Liver (tissue), 9 donors: ENCODE measurements around the gene AP1S3. TPM values are rescaled to one million over a fixed set of nuclear protein-coding genes. Genes with fewer than 3 reads are reported as not detected.
A peak's percentile ranks its signal among the peaks of the same experiment; 100 is the strongest.

Experiments
- DNase-seq: peaks from one replicate; pipeline ENCODE4 v3.0.0-alpha.2; 2017; ENCODE audit warnings: low spot score
- H3K27ac ChIP-seq, 2 donors: one replicate each; pipeline ENCODE4 v1.7.0; 2013; ENCODE audit warnings: inconsistent platforms in 2 of 2, low read length in 2 of 2, control low read depth in 1 of 2, low read depth in 1 of 2, mild to moderate bottlenecking in 1 of 2
- H3K27me3 ChIP-seq, 4 donors: one replicate each; pipeline versions ENCODE4 v1.6.1 to v1.7.0; 2013; ENCODE audit warnings: low read length in 3 of 4, inconsistent platforms in 1 of 4, mild to moderate bottlenecking in 1 of 4, moderate library complexity in 1 of 4; ENCODE audit not compliant: control insufficient read depth in 4 of 4, insufficient read depth in 4 of 4
- H3K36me3 ChIP-seq, 4 donors: one replicate each; pipeline versions ENCODE4 v1.6.1 to v1.7.0; 2013; ENCODE audit warnings: low read length in 3 of 4, mild to moderate bottlenecking in 3 of 4, low read depth in 1 of 4, moderate library complexity in 1 of 4; ENCODE audit not compliant: control insufficient read depth in 4 of 4, insufficient read depth in 3 of 4
- H3K4me1 ChIP-seq, 4 donors: one replicate each; pipeline versions ENCODE4 v1.6.1 to v1.7.0; 2013; ENCODE audit warnings: low read length in 3 of 4, mild to moderate bottlenecking in 3 of 4, moderate library complexity in 1 of 4; ENCODE audit not compliant: control insufficient read depth in 4 of 4, insufficient read depth in 4 of 4
- H3K4me3 ChIP-seq, 3 donors: one replicate each; pipeline versions ENCODE4 v1.6.1 to v1.7.0; 2013; ENCODE audit warnings: low read length in 3 of 3, control low read depth in 1 of 3, low read depth in 1 of 3, mild to moderate bottlenecking in 1 of 3
- H3K9ac ChIP-seq, 2 donors: one replicate each; pipeline ENCODE4 v1.7.0; 2013; ENCODE audit warnings: low read length in 2 of 2, mild to moderate bottlenecking in 2 of 2, moderate library complexity in 2 of 2, control low read depth in 1 of 2, low read depth in 1 of 2
- H3K9me3 ChIP-seq, 4 donors: one replicate each; pipeline versions ENCODE4 v1.6.1 to v1.7.0; 2013; ENCODE audit warnings: low read length in 3 of 4; ENCODE audit not compliant: control insufficient read depth in 4 of 4
- EGR1 ChIP-seq, 2 donors: IDR thresholded peaks; 2 replicates each; pipeline ENCODE4 v1.6.1; 2016 to 2018; ENCODE audit warnings: antibody characterized with exemption in 2 of 2, low read depth in 2 of 2
- FOXA1 ChIP-seq: IDR thresholded peaks from 2 replicates; pipeline ENCODE4 v1.6.1; 2016; ENCODE audit warnings: antibody characterized with exemption
- FOXA2 ChIP-seq: IDR thresholded peaks from 2 replicates; pipeline ENCODE4 v1.6.1; 2016; ENCODE audit warnings: antibody characterized with exemption
- GABPA ChIP-seq, 2 donors: IDR thresholded peaks in 1 of 2; conservative IDR thresholded peaks in 1 of 2; 2 replicates each; pipeline ENCODE4 v1.6.1; 2016; ENCODE audit warnings: antibody characterized with exemption in 2 of 2, mild to moderate bottlenecking in 1 of 2, moderate library complexity in 1 of 2
- HNF4A ChIP-seq, 2 donors: conservative IDR thresholded peaks; 2 replicates each; pipeline ENCODE4 v1.6.1; 2016; ENCODE audit warnings: antibody characterized with exemption in 2 of 2, mild to moderate bottlenecking in 2 of 2
- HNF4G ChIP-seq: IDR thresholded peaks from 2 replicates; pipeline ENCODE4 v1.6.1; 2016; ENCODE audit warnings: antibody characterized with exemption
- JUND ChIP-seq, 2 donors: IDR thresholded peaks; 2 replicates each; pipeline ENCODE4 v1.6.1; 2016; ENCODE audit warnings: antibody characterized with exemption in 2 of 2
- RAD21 ChIP-seq, 2 donors: IDR thresholded peaks; 2 replicates each; pipeline ENCODE4 v1.6.1; 2016; ENCODE audit warnings: antibody characterized with exemption in 2 of 2, mild to moderate bottlenecking in 2 of 2
- RXRA ChIP-seq, 2 donors: IDR thresholded peaks; 2 replicates each; pipeline ENCODE4 v1.6.1; 2017 to 2018; ENCODE audit warnings: antibody characterized with exemption in 2 of 2, mild to moderate bottlenecking in 1 of 2
- SP1 ChIP-seq: IDR thresholded peaks from 2 replicates; pipeline ENCODE4 v1.6.1; 2018; ENCODE audit warnings: antibody characterized with exemption, mild to moderate bottlenecking
- TAF1 ChIP-seq: conservative IDR thresholded peaks from 2 replicates; pipeline ENCODE4 v1.6.1; 2016; ENCODE audit warnings: antibody characterized with exemption, mild to moderate bottlenecking
- YY1 ChIP-seq: IDR thresholded peaks from 2 replicates; pipeline ENCODE4 v1.6.1; 2016; ENCODE audit warnings: antibody characterized with exemption, mild to moderate bottlenecking
- WGBS: extraction: QIAGEN DNeasy Blood & Tissue Kit; methylation state at CpG from one replicate; pipeline ENCODE4 v1.1.7; 2013; 5-methylcytosine and 5-hydroxymethylcytosine counted together
- polyA plus RNA-seq, 2 donors: library from polyadenylated mRNA; stranded (reverse) in 1 of 2; unstranded in 1 of 2; fragments of 200-250 nt in 1 of 2; fragments of >200 nt in 1 of 2; fragmentation: Nextera tagmentation in 1 of 2; extraction: Ambion mirVana in 1 of 2; gene quantifications; one replicate each; pipeline versions ENCODE4 v1.2.1 to v1.2.3, GENCODE V29; 2013 to 2015
- total RNA-seq, 2 donors: library from RNA; depleted of rRNA; stranded (reverse); fragments of >200 nt; gene quantifications; one replicate each; pipeline ENCODE4 v1.2.3, GENCODE V29; 2014
- TF ChIP-seq, protein P1 (sequence below): IDR thresholded peaks from 2 replicates; pipeline ENCODE4 v1.6.1; 2016; ENCODE audit warnings: antibody characterized with exemption, mild to moderate bottlenecking
- TF ChIP-seq, protein P2 (sequence below): IDR thresholded peaks from 2 replicates; pipeline ENCODE4 v1.6.1; 2016; ENCODE audit warnings: antibody characterized with exemption
- TF ChIP-seq, protein P3 (sequence below): IDR thresholded peaks from 2 replicates; pipeline ENCODE4 v1.6.1; 2016; ENCODE audit warnings: antibody characterized with exemption
- TF ChIP-seq, protein P4 (sequence below): fragments of 150-350 bp; IDR thresholded peaks from 2 replicates; pipeline ENCODE4 v1.5.1; 2017; ENCODE audit warnings: improper control_type of control experiment, low read depth, low read length; ENCODE audit not compliant: missing input control
- donor health status: healthy.
- donor health status: healthy.
- donor health status: healthy.
- donor health status: healthy.
- donor health status: healthy.

AP1S3 gene
- total and polyA plus RNA-seq, 4 donors, result 1.1 to 3.8 (median 2.4) TPM

DNA sequence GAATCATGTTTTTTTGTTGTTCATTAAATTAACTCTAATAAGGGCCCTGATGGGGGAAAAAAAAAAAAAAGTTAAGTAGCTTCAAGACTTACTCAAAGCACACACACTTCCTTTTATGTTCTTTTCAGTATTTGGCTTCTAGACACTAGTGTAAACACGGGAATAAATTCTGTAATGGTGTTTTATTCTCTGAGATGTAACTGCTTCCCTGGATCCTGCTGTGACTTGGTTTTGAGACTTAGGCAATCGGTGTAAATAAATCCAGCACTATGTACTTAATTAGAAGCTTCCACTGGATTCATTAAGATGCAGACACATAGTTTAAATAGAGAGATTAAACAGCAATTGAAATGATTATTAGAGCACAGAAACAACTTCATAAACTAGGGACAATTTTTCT, 26.1 kb upstream of the AP1S3 start:
- Histone ChIP-seq H3K4me3 (no peak overlapping the region), H3K4me1 (no peaks in the 10 kb centered on the region), H3K9me3 (no peaks in the 10 kb centered on the region), H3K36me3 (no peaks in the 10 kb centered on the region), H3K9ac (no peak overlapping the region), H3K27me3 (no peaks in the 10 kb centered on the region), H3K27ac (no peak overlapping the region)
- no peak for DNase-seq
- WGBS, result 95% methylated on average over 2 of the region's 2 CpGs
- no peak for TF ChIP-seq HNF4G

DNA sequence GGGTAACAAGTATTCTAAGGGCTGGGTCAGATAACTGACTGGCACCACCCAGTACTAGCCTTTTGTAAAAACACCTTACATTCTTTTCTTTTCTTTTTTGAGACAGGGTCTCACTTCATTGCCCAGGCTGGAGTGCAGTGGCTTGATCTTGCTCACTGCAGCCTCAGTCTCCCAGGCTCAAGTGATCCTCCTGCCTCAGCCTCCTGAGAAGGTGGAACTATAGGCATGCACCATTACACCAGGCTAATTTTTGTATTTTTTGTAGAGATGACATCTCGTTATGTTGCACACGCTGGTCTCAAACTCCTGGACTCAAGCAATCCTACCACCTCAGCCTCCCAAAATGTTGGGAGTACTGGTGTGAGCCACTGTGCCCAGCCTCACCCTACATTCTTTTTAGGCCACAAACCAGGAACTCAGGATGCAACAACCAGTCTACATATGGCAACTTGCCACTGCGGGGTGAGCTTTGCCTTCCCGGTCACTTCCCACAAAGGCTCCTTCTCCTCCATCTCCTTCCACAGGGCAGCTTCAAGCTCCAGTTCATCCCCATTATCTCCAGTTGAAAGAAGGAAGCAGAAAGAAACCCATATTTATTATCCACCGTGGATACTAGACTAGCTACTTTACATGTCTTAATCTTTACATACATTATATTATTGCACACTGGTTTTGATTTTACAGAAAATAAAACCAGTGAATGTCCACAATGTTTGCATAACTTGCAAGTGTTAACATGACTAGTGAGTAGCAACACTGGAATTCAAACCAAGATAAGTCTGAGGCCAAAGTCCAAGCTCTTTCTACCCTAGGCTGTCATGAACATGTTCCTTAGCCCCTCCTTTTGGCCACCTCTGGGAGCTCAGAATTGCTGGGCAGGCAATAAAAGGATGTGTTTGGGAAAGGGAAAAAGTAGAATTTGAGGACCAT, 23.7 kb upstream of the AP1S3 start:
- no peak overlapping the region for H3K27ac ChIP-seq
- DNase-seq, result no peak
- H3K9me3 ChIP-seq, result no peaks in the 10 kb centered on the region
- no peaks in the 10 kb centered on the region for H3K27me3 ChIP-seq
- no peaks in the 10 kb centered on the region for H3K4me1 ChIP-seq
- TF ChIP-seq HNF4A (conservative IDR thresholded peaks at IDR 0.05) (peak; percentile 61 to 68), SP1 (peak; percentile 16), YY1 (no peak), RAD21 (IDR thresholded peaks at IDR 0.05) (no peak)
- TF ChIP-seq, protein P1, sequence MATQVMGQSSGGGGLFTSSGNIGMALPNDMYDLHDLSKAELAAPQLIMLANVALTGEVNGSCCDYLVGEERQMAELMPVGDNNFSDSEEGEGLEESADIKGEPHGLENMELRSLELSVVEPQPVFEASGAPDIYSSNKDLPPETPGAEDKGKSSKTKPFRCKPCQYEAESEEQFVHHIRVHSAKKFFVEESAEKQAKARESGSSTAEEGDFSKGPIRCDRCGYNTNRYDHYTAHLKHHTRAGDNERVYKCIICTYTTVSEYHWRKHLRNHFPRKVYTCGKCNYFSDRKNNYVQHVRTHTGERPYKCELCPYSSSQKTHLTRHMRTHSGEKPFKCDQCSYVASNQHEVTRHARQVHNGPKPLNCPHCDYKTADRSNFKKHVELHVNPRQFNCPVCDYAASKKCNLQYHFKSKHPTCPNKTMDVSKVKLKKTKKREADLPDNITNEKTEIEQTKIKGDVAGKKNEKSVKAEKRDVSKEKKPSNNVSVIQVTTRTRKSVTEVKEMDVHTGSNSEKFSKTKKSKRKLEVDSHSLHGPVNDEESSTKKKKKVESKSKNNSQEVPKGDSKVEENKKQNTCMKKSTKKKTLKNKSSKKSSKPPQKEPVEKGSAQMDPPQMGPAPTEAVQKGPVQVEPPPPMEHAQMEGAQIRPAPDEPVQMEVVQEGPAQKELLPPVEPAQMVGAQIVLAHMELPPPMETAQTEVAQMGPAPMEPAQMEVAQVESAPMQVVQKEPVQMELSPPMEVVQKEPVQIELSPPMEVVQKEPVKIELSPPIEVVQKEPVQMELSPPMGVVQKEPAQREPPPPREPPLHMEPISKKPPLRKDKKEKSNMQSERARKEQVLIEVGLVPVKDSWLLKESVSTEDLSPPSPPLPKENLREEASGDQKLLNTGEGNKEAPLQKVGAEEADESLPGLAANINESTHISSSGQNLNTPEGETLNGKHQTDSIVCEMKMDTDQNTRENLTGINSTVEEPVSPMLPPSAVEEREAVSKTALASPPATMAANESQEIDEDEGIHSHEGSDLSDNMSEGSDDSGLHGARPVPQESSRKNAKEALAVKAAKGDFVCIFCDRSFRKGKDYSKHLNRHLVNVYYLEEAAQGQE, result no peak
- TF ChIP-seq, protein P2, sequence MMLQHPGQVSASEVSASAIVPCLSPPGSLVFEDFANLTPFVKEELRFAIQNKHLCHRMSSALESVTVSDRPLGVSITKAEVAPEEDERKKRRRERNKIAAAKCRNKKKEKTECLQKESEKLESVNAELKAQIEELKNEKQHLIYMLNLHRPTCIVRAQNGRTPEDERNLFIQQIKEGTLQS, result no peak
- H3K4me3 ChIP-seq, result no peak overlapping the region
- no peaks in the 10 kb centered on the region for H3K36me3 ChIP-seq
- 83% methylated on average over 5 of the region's 5 CpGs for WGBS
- H3K9ac ChIP-seq, result no peak overlapping the region

DNA sequence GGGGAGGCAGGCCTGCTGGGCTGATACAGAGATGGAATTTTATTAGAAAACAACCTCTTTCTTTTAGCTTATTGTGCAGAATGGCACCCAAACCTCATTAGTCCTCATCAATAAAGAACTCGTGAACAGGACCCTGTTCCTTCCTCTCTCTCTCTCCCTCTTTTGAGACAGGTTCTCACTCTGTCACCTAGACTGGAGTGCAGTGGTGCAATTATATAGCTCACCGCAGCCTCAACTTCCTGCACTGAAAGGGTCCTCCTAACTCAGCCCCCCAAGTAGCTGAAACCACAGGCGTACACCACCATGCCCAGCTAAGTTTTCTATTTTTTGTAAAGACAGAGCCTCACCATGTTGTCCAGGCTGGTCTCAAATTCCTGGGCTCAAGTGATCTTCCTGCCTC, 21.7 kb upstream of the AP1S3 start:
- Histone ChIP-seq H3K27ac (no peak overlapping the region), H3K27me3 (no peaks in the 10 kb centered on the region), H3K36me3 (no peaks in the 10 kb centered on the region), H3K4me3 (no peak overlapping the region), H3K4me1 (no peaks in the 10 kb centered on the region), H3K9me3 (no peaks in the 10 kb centered on the region), H3K9ac (no peak overlapping the region)
- TF ChIP-seq TAF1, result no peak
- DNase-seq, result no peak
- WGBS, result 92% methylated on average over 3 of the region's 3 CpGs

DNA sequence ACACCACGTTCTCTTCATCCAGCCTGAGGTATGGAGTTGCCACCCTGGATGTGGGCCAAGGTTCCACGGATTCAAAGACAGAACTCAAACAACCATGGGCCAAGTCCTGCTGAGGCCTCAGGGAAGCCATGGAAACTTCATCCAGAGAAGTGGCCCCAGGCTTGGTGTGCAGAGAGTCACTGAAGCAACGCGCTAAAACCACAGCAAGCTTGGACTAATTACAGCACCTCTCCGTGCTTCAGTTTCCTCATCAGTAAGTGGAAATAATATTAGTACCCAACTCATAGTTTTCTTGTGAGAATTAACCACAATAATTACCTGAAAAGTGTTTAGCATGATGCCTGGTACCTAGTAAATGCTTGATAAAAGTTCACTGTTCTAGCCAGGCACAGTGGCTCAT, 19.2 kb upstream of the AP1S3 start:
- WGBS, result 76% methylated on average over 5 of the region's 5 CpGs
- H3K27me3 ChIP-seq, result no peaks in the 10 kb centered on the region
- H3K27ac ChIP-seq, result no peak overlapping the region
- H3K4me3 ChIP-seq, result no peak overlapping the region
- no peaks in the 10 kb centered on the region for H3K36me3 ChIP-seq
- H3K9me3 ChIP-seq, result no peaks in the 10 kb centered on the region
- DNase-seq, result no peak
- no peak overlapping the region for H3K9ac ChIP-seq
- no peaks in the 10 kb centered on the region for H3K4me1 ChIP-seq
- TF ChIP-seq RXRA (IDR thresholded peaks at IDR 0.05) (no peak), RAD21 (IDR thresholded peaks at IDR 0.05) (no peak), FOXA2 (no peak), SP1 (no peak), HNF4G (no peak), EGR1 (IDR thresholded peaks at IDR 0.05; ENCODE audit: low read depth in 2 of 2) (no peak), GABPA (IDR thresholded peaks at IDR 0.05 in 1 of 2, conservative IDR thresholded peaks at IDR 0.05 in 1 of 2) (no peak), HNF4A (conservative IDR thresholded peaks at IDR 0.05) (no peak), FOXA1 (no peak), JUND (IDR thresholded peaks at IDR 0.05) (no peak), TAF1 (no peak)
- TF ChIP-seq, protein P3, sequence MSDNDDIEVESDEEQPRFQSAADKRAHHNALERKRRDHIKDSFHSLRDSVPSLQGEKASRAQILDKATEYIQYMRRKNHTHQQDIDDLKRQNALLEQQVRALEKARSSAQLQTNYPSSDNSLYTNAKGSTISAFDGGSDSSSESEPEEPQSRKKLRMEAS, result no peak
- TF ChIP-seq, protein P4, sequence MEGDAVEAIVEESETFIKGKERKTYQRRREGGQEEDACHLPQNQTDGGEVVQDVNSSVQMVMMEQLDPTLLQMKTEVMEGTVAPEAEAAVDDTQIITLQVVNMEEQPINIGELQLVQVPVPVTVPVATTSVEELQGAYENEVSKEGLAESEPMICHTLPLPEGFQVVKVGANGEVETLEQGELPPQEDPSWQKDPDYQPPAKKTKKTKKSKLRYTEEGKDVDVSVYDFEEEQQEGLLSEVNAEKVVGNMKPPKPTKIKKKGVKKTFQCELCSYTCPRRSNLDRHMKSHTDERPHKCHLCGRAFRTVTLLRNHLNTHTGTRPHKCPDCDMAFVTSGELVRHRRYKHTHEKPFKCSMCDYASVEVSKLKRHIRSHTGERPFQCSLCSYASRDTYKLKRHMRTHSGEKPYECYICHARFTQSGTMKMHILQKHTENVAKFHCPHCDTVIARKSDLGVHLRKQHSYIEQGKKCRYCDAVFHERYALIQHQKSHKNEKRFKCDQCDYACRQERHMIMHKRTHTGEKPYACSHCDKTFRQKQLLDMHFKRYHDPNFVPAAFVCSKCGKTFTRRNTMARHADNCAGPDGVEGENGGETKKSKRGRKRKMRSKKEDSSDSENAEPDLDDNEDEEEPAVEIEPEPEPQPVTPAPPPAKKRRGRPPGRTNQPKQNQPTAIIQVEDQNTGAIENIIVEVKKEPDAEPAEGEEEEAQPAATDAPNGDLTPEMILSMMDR, result no peak
- TF ChIP-seq, protein P2, result no peak
